Fibroblast of upper back skin (primary cell): ENCODE results near the gene TNFRSF21.
"Not testable (repeated sequence)": the region's sequence is repeated elsewhere in the genome, so short reads cannot be mapped to it uniquely, and the experiment has no call there.

Experiments used
- DNase-seq: peaks from one replicate; pipeline ENCODE4 v3.0.0-alpha.2; 2013

TNFRSF21 gene

GRCh38 chr6:47248446-47248845, 61.3 kb downstream of the TNFRSF21 start:
- no peak for DNase-seq

GRCh38 chr6:47247227-47247797, 62.4 kb downstream of the TNFRSF21 start:
- no peak for DNase-seq

- DNase-seq = no peak
Measured at GRCh38 chr6:47246551-47246950, 63.2 kb downstream of the TNFRSF21 start.

GRCh38 chr6:47245745-47246371, 63.8 kb downstream of the TNFRSF21 start:
- DNase-seq = no peak

- peak; percentile 81 for DNase-seq
Measured at GRCh38 chr6:47242483-47243386, 67.0 kb downstream of the TNFRSF21 start.

- DNase-seq = no peak
Measured at GRCh38 chr6:47241742-47242482, 67.8 kb downstream of the TNFRSF21 start.

- DNase-seq = no peak
Measured at GRCh38 chr6:47240277-47240890, 69.3 kb downstream of the TNFRSF21 start.

GRCh38 chr6:47239546-47239945, 70.2 kb downstream of the TNFRSF21 start:
- no peak for DNase-seq

- DNase-seq = no peak
Measured at GRCh38 chr6:47238456-47238995, 71.2 kb downstream of the TNFRSF21 start.

- no peak for DNase-seq
Measured at GRCh38 chr6:47237196-47237595, 72.5 kb downstream of the TNFRSF21 start.

- DNase-seq = no peak
Measured at GRCh38 chr6:47235964-47236760, 73.5 kb downstream of the TNFRSF21 start.

GRCh38 chr6:47235421-47235820, 74.3 kb downstream of the TNFRSF21 start:
- no peak for DNase-seq

- DNase-seq = no peak
Measured at GRCh38 chr6:47234266-47234933, 75.3 kb downstream of the TNFRSF21 start.

- no peak for DNase-seq
Measured at GRCh38 chr6:47231151-47231550, 78.6 kb downstream of the TNFRSF21 start.

GRCh38 chr6:47230579-47230978, 79.1 kb downstream of the TNFRSF21 start:
- no peak for DNase-seq

- no peak for DNase-seq
Measured at GRCh38 chr6:47229255-47229654, 80.5 kb downstream of the TNFRSF21 start.

GRCh38 chr6:47228093-47228492, 81.6 kb downstream of the TNFRSF21 start:
- not testable (repeated sequence) for DNase-seq

- DNase-seq = peak; percentile 43
Measured at GRCh38 chr6:47223251-47223650, 86.5 kb downstream of the TNFRSF21 start.

GRCh38 chr6:47221565-47221964, 88.1 kb downstream of the TNFRSF21 start:
- DNase-seq = no peak

GRCh38 chr6:47209632-47210031, 100.1 kb downstream of the TNFRSF21 start:
- DNase-seq = peak; percentile 62

GRCh38 chr6:47207261-47207660, 102.4 kb downstream of the TNFRSF21 start:
- no peak for DNase-seq
